ENCODE measurements around the gene HAUS2.

Gene HAUS2

GRCh38 chr15:42575188-42576039 is 26.8 kb downstream of the HAUS2 start, which contains the start of gene STARD9:
TSS of gene STARD9 (plus strand) at chr15:42575606. CDS start at chr15:42575716, 110 bp downstream.
- TF ChIP-seq CTCF (IDR thresholded peaks at IDR 0.05; ENCODE audit: low read depth, low read length), result no peak
- peak within 1 kb of the TSS; percentile 84 for H3K4me3 ChIP-seq (ENCODE audit: low read depth, low read length)
- DNase-seq (ENCODE audit: low read depth, low spot score), result peak; percentile 99
- in situ Hi-C loops (cut with HindIII; ENCODE audit: low sequenced_read_pairs), result no loop called here

DNA sequence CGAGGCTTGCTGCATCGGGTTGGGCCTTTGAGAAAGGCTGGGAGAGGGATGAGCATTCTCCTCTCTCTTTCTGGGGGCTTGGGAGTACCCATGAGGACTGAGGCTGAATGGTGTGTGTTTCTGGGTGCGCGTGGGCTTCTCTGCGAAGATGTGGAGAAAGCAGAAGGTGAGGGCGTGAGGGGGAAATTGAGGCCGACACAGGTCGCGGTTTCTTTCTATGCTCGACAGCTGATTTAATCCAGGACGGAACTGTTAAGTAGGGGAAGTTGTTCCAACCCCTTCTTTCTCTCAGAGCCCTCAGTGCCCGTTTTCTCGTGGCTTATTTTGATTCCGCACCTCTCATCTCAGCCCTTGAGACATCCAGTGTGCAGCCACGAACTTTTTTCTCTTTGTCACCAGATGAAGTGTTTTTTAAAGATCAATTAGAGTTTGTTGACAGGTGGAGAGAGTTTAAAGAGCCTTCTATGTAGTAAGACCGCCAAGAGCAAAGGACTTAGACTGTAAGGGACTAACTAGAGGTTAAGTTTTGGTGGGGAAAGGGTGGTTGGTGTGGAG is 27.5 kb downstream of the HAUS2 start:
- peak overlapping the region; percentile 84 for H3K4me3 ChIP-seq (ENCODE audit: low read depth, low read length)
- in situ Hi-C loops (cut with HindIII; ENCODE audit: low sequenced_read_pairs), result no loop called here
- peak; percentile 7 for DNase-seq (ENCODE audit: low read depth, low spot score)
- TF ChIP-seq CTCF (IDR thresholded peaks at IDR 0.05; ENCODE audit: low read depth, low read length), result no peak

DNA sequence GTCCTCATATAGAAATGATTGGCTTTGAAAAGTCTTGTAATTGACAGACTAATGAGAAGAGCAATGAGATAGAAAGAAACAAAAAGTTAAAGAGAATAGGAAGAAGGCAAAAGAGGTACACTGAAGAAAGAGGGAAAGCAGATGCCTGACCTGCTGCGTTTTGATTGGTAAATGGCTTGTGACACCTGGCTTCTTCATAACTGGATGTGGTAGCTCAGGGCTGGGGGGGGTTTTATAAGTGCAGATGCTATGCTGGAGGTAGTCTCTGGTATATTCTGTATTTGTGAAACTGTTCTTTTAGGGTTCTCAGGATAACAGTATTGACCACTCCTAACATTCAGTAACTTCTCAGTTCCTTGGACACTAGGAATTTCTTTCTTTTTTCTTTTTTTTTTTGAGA is 28.1 kb downstream of the HAUS2 start:
- in situ Hi-C loops (cut with HindIII; ENCODE audit: low sequenced_read_pairs), result no loop called here
- DNase-seq (ENCODE audit: low read depth, low spot score), result no peak
- TF ChIP-seq CTCF (IDR thresholded peaks at IDR 0.05; ENCODE audit: low read depth, low read length), result no peak
- no peak overlapping the region for H3K4me3 ChIP-seq (ENCODE audit: low read depth, low read length)

- TF ChIP-seq CTCF (IDR thresholded peaks at IDR 0.05; ENCODE audit: low read depth, low read length), result no peak
- in situ Hi-C loops (cut with HindIII; ENCODE audit: low sequenced_read_pairs), result no loop called here
- DNase-seq (ENCODE audit: low read depth, low spot score), result peak; percentile 85
- H3K4me3 ChIP-seq (ENCODE audit: low read depth, low read length), result no peak overlapping the region
Measured at GRCh38 chr15:42577514-42578031, 28.9 kb downstream of the HAUS2 start.

- in situ Hi-C loops (cut with HindIII; ENCODE audit: low sequenced_read_pairs), result no loop called here
- no peak for DNase-seq (ENCODE audit: low read depth, low spot score)
- no peak overlapping the region for H3K4me3 ChIP-seq (ENCODE audit: low read depth, low read length)
- TF ChIP-seq CTCF (IDR thresholded peaks at IDR 0.05; ENCODE audit: low read depth, low read length), result no peak
Measured at GRCh38 chr15:42578984-42579537, 30.4 kb downstream of the HAUS2 start.

- no peak for TF ChIP-seq CTCF (IDR thresholded peaks at IDR 0.05; ENCODE audit: low read depth, low read length)
- peak overlapping the region; percentile 47 for H3K4me3 ChIP-seq (ENCODE audit: low read depth, low read length)
- DNase-seq (ENCODE audit: low read depth, low spot score), result peak; percentile 67
- in situ Hi-C loops (cut with HindIII; ENCODE audit: low sequenced_read_pairs), result no loop called here
Measured at GRCh38 chr15:42581272-42581730, 32.7 kb downstream of the HAUS2 start.
